ENCODE results near the gene CLEC3A. TPM values are rescaled to one million over a fixed set of nuclear protein-coding genes. Genes with fewer than 3 reads are reported as not detected.

The CLEC3A gene
- total RNA-seq, 4 donors from 2014 or later = not detected

DNA sequence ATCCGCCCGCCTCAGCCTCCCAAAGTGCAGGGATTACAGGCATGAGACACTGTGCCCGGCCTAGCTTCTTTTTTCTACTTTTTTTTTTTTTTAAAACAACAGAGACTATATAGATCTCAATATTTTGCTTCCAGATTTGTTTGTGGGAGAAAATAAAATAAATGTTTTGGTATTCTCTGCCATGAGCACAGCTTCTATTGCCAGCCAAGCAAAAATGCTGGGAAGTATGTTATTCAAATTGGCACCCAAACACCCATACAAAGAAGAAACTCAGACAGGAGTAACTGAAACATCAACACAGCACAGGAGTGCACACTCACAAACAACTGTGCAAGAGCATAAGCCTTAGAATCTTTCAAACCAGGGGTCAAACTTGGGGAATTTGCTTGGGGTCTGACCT, 37.2 kb upstream of the CLEC3A start:
- intact Hi-C loops (cut with DNase I; ENCODE audit: low total_unique reads) = no loop called here
- H3K27ac ChIP-seq = no peak overlapping the region
- no peaks in the 10 kb centered on the region for H3K9me3 ChIP-seq
- H3K27me3 ChIP-seq = no peaks in the 10 kb centered on the region
- no peak overlapping the region for H3K4me3 ChIP-seq
- TF ChIP-seq POLR2AphosphoS5 (IDR thresholded peaks at IDR 0.05) (no peak), POLR2A (IDR thresholded peaks at IDR 0.05) (no peak), EP300 (IDR thresholded peaks at IDR 0.05; ENCODE audit: low read depth) (no peak)
- TF ChIP-seq, protein P1, sequence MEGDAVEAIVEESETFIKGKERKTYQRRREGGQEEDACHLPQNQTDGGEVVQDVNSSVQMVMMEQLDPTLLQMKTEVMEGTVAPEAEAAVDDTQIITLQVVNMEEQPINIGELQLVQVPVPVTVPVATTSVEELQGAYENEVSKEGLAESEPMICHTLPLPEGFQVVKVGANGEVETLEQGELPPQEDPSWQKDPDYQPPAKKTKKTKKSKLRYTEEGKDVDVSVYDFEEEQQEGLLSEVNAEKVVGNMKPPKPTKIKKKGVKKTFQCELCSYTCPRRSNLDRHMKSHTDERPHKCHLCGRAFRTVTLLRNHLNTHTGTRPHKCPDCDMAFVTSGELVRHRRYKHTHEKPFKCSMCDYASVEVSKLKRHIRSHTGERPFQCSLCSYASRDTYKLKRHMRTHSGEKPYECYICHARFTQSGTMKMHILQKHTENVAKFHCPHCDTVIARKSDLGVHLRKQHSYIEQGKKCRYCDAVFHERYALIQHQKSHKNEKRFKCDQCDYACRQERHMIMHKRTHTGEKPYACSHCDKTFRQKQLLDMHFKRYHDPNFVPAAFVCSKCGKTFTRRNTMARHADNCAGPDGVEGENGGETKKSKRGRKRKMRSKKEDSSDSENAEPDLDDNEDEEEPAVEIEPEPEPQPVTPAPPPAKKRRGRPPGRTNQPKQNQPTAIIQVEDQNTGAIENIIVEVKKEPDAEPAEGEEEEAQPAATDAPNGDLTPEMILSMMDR (IDR thresholded peaks at IDR 0.05) = no peak
- no peak for DNase-seq
- 76 to 92% methylated on average over 3 of the region's 3 CpGs for WGBS, 2 donors (ENCODE audit: low coverage in 1 of 2)
- in situ Hi-C loops (cut with MboI; ENCODE audit: low pct_ligation_motif_present in 1 of 4, low pct_unique_long_range_greater_than_20kb in 1 of 4, low sequenced_read_pairs in 3 of 4) = no loop called here
- no peaks in the 10 kb centered on the region for H3K36me3 ChIP-seq
- no peaks in the 10 kb centered on the region for H3K4me1 ChIP-seq

- Histone ChIP-seq H3K4me3 (no peak overlapping the region), H3K4me1 (no peaks in the 10 kb centered on the region), H3K27ac (no peak overlapping the region), H3K27me3 (no peaks in the 10 kb centered on the region), H3K36me3 (no peaks in the 10 kb centered on the region), H3K9me3 (no peaks in the 10 kb centered on the region)
- in situ Hi-C loops (cut with MboI; ENCODE audit: low pct_ligation_motif_present in 1 of 4, low pct_unique_long_range_greater_than_20kb in 1 of 4, low sequenced_read_pairs in 3 of 4) (no loop called here), intact Hi-C loops (cut with DNase I; ENCODE audit: low total_unique reads) (no loop called here)
- no peak for TF ChIP-seq POLR2AphosphoS5 (IDR thresholded peaks at IDR 0.05)
- TF ChIP-seq POLR2A (IDR thresholded peaks at IDR 0.05) = no peak
- 89 to 94% methylated on average over 6 to 7 of the region's 7 CpGs for WGBS, 2 donors (ENCODE audit: low coverage in 1 of 2)
- DNase-seq = no peak
Observed at GRCh38 chr16:77986011-77986740, 36.2 kb upstream of the CLEC3A start.

- TF ChIP-seq POLR2A (IDR thresholded peaks at IDR 0.05) (no peak), POLR2AphosphoS5 (IDR thresholded peaks at IDR 0.05) (no peak), EP300 (IDR thresholded peaks at IDR 0.05; ENCODE audit: low read depth) (no peak)
- TF ChIP-seq, protein P1 (IDR thresholded peaks at IDR 0.05) = no peak
- 14 to 39% methylated on average over 2 of the region's 2 CpGs for WGBS, 2 donors (ENCODE audit: low coverage in 1 of 2)
- no peaks in the 10 kb centered on the region for H3K36me3 ChIP-seq
- H3K4me3 ChIP-seq = no peak overlapping the region
- intact Hi-C loops (cut with DNase I; ENCODE audit: low total_unique reads) (no loop called here), in situ Hi-C loops (cut with MboI; ENCODE audit: low pct_ligation_motif_present in 1 of 4, low pct_unique_long_range_greater_than_20kb in 1 of 4, low sequenced_read_pairs in 3 of 4) (no loop called here)
- no peaks in the 10 kb centered on the region for H3K9me3 ChIP-seq
- H3K27ac ChIP-seq = peak overlapping the region in 3 of 4 donors; percentile 2 to 49 (median 25)
- H3K4me1 ChIP-seq = peaks cover 0 to under 1% (median under 1%) of the 10 kb centered on the region in 4 donors
- no peak for DNase-seq
- H3K27me3 ChIP-seq = no peaks in the 10 kb centered on the region
Observed at GRCh38 chr16:77987810-77988209, 34.5 kb upstream of the CLEC3A start.

DNA sequence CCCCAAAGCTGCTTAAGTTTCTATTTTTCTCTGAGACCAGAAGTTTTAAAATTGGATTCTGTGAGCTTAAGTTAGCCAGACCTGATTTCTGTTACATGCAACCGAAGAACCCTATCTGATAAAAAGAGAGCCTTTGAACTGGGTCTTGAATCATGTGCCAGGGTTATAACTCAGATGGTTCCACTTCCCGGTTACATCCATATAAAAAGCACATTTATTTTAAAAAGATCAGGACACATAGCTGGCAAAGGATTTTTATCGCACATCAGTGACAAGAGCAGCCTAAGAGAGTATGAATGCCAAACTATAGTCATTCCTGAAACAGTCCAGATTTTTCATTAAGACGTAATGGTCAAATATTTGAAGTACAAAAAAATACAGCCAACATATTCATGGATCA, 32.5 kb upstream of the CLEC3A start:
- no peak overlapping the region for H3K27ac ChIP-seq
- no peak for DNase-seq
- H3K36me3 ChIP-seq = no peaks in the 10 kb centered on the region
- no peaks in the 10 kb centered on the region for H3K27me3 ChIP-seq
- WGBS, 2 donors (ENCODE audit: low coverage in 1 of 2) = 62 to 69% methylated on average over 4 of the region's 4 CpGs
- no peak for TF ChIP-seq POLR2A (IDR thresholded peaks at IDR 0.05)
- TF ChIP-seq EP300 (IDR thresholded peaks at IDR 0.05; ENCODE audit: low read depth) = no peak
- TF ChIP-seq, protein P1 (IDR thresholded peaks at IDR 0.05) = no peak
- TF ChIP-seq POLR2AphosphoS5 (IDR thresholded peaks at IDR 0.05) = no peak
- H3K4me3 ChIP-seq = no peak overlapping the region
- H3K9me3 ChIP-seq = no peaks in the 10 kb centered on the region
- intact Hi-C loops (cut with DNase I; ENCODE audit: low total_unique reads) (no loop called here), in situ Hi-C loops (cut with MboI; ENCODE audit: low pct_ligation_motif_present in 1 of 4, low pct_unique_long_range_greater_than_20kb in 1 of 4, low sequenced_read_pairs in 3 of 4) (no loop called here)
- H3K4me1 ChIP-seq = peaks cover 0 to 6% (median 2%) of the 10 kb centered on the region in 4 donors

All from transverse colon (tissue), 4 donors.